Mesenteric fat pad (tissue), 1 donor: Measurements from ENCODE around the gene TH. TPM values are rescaled to one million over a fixed set of nuclear protein-coding genes. Genes with fewer than 3 reads are reported as not detected.

Source experiments
- DNase-seq: peaks from one replicate; pipeline ENCODE4 v3.0.0-alpha.2; 2020; ENCODE audit warnings: low spot score
- total RNA-seq: library from RNA; stranded (reverse); fragmentation: NEBNext Ultra II Directional; extraction: Animal tissue kit (Norgen Biotek cat#: 25700); gene quantifications from one replicate; pipeline ENCODE4 v1.2.1, GENCODE V29; 2021
- donor health status: DM: yes; HTN: yes; CAD: no.

TH gene
- total RNA-seq, 1 donor from 2014 or later: not detected

GRCh38 chr11:2163428-2163978, 8.1 kb downstream of the TH start:
- DNase-seq: no peak

GRCh38 chr11:2160736-2161259, 10.8 kb downstream of the TH start, which contains the start of gene INS:
Gene INS (minus strand): TSS chr11:2161209. CDS start chr11:2160971, 238 bp downstream.
- no peak for DNase-seq

- DNase-seq: no peak
These were observed 11.8 kb downstream of the TH start for GRCh38 chr11:2159536-2160413.

GRCh38 chr11:2158966-2159365, 12.6 kb downstream of the TH start:
- no peak for DNase-seq

GRCh38 chr11:2158296-2158737, 13.3 kb downstream of the TH start:
- DNase-seq: no peak

GRCh38 chr11:2157294-2158040, 14.1 kb downstream of the TH start:
- no peak for DNase-seq

- DNase-seq: no peak
These were observed 15.0 kb downstream of the TH start for GRCh38 chr11:2156416-2157182.

GRCh38 chr11:2155511-2155910, 16.1 kb downstream of the TH start:
- no peak for DNase-seq

GRCh38 chr11:2154889-2155288, 16.7 kb downstream of the TH start:
- DNase-seq: no peak

- no peak for DNase-seq
These were observed 17.4 kb downstream of the TH start for GRCh38 chr11:2154195-2154585.

- no peak for DNase-seq
These were observed 17.9 kb downstream of the TH start for GRCh38 chr11:2153581-2154194.

GRCh38 chr11:2151500-2152257, 19.9 kb downstream of the TH start:
- DNase-seq: no peak

- no peak for DNase-seq
These were observed 21.5 kb downstream of the TH start for GRCh38 chr11:2149864-2150847.

- DNase-seq: no peak
These were observed 22.2 kb downstream of the TH start for GRCh38 chr11:2149460-2149859.

GRCh38 chr11:2148595-2148994, 23.0 kb downstream of the TH start:
- DNase-seq: no peak

GRCh38 chr11:2147391-2147790, 24.2 kb downstream of the TH start:
- no peak for DNase-seq

- DNase-seq: no peak
These were observed 25.6 kb downstream of the TH start for GRCh38 chr11:2146051-2146450.

- no peak for DNase-seq
These were observed 26.9 kb downstream of the TH start for GRCh38 chr11:2144544-2145248.
